GM12873 (cell line): ENCODE measurements around the gene KATNB1.

Experiments used
- TF ChIP-seq, protein P1 (sequence below): IDR thresholded peaks from 2 replicates; pipeline ENCODE4 v1.5.1; 2012; ENCODE audit warnings: low read depth, mild to moderate bottlenecking, moderate library complexity, low read length, control low read depth; ENCODE audit not compliant: insufficient read depth; ENCODE audit errors: missing control alignments

Gene KATNB1

GRCh38 chr16:57697896-57698537 is 37.6 kb upstream of the KATNB1 start:
- TF ChIP-seq, protein P1, sequence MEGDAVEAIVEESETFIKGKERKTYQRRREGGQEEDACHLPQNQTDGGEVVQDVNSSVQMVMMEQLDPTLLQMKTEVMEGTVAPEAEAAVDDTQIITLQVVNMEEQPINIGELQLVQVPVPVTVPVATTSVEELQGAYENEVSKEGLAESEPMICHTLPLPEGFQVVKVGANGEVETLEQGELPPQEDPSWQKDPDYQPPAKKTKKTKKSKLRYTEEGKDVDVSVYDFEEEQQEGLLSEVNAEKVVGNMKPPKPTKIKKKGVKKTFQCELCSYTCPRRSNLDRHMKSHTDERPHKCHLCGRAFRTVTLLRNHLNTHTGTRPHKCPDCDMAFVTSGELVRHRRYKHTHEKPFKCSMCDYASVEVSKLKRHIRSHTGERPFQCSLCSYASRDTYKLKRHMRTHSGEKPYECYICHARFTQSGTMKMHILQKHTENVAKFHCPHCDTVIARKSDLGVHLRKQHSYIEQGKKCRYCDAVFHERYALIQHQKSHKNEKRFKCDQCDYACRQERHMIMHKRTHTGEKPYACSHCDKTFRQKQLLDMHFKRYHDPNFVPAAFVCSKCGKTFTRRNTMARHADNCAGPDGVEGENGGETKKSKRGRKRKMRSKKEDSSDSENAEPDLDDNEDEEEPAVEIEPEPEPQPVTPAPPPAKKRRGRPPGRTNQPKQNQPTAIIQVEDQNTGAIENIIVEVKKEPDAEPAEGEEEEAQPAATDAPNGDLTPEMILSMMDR, result no peak

DNA sequence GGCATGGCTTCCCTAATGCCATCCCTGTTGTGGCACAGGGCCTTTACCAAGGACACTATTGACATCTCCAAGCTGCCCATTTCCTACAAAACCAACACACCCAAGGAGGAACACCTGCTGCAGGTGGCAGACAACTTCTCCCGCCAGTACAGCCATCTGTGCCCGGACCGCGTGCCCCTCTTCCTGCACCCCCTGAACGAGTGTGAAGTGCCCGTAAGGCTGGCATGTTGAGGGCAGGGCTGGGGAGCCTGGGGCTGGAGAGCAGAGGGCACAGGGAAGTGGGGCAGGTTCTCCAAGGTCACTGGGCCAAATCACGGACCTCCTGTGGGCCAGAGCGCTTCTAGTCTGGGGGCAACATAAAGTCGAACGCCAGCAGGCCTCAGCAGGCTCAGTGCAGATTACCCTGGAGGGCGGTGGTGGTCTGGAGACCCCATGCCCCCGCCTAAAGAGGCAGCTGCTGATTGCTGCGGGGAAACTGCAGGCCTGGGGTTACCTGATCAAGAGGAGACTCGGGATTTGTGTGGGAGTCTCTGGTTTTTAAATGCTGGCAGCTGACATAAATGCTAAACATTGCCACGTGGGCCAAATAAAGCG is 36.7 kb upstream of the KATNB1 start:
- TF ChIP-seq, protein P1, result no peak

DNA sequence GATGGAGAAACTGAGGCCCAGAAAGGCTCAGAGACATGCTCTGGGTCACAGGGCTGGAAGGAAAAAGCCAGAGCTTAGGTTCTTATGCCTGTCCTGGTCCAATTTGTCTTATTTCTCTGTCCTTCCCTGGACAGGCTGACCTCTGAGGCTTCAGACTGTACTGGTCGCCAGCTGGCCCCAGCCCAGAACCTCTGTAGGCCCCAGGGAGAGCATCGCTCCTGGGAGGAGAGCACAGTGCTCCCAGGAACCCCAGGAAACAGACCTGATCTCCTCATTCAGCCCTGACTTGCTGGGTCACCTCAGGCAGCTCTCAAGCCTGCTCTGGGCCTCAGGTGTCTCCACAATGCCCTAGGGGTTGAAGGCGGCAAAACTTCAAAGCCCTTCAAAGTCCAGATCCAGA is 36.1 kb upstream of the KATNB1 start:
- TF ChIP-seq, protein P1, result no peak

DNA sequence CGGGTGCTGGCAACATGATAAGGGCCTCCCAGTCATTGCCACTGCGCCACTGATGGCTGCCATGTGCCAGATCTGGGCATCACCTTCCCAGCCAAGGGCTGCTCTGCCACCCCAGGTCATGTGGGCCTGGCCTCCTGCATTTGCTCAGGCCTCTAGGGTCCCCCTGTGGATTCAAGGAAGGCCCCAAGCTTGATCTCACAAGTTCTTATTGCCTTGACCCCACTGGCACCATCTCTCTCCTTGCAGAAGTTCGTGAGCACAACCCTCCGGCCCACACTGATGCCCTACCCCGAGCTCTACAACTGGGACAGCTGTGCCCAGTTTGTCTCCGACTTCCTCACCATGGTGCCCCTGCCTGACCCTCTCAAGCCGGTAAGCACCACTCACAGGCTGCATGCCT is 35.7 kb upstream of the KATNB1 start:
- TF ChIP-seq, protein P1, result no peak

GRCh38 chr16:57700781-57701551 is 34.6 kb upstream of the KATNB1 start:
- TF ChIP-seq, protein P1, result no peak

DNA sequence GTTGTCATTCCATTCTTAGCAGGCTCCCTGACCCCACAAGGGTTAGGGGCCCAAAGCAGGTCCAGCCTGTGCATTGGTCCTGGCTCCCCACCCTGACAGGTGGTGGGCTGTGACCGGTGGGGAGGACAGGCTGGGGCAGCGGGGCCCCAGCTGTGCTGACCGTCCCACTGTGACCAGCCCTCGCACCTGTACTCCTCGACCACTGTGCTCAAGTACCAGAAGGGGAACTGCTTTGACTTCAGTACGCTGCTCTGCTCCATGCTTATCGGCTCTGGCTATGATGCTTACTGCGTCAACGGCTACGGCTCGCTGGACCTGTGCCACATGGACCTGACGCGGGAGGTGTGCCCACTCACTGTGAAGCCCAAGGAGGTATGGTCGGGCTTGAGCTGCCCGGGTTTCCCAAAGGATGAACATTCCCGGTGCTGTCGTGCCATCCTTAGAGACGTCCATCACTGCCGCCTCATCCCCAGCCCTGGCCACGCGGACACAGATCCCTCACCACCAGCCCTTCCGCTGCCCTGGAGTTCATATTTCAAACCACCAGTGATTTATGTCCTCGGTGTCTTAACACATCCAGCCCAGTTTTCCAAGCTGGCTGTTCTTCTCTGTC is 33.7 kb upstream of the KATNB1 start:
- TF ChIP-seq, protein P1, result no peak
